K562 (cell line): ENCODE measurements around the gene DCAF6. TPM values are rescaled to one million over a fixed set of nuclear protein-coding genes. Genes with fewer than 3 reads are reported as not detected.
A peak's percentile ranks its signal among the peaks of the same experiment; 100 is the strongest.

ENCODE experiments used
- CBFA2T2 ChIP-seq: fragments of 450-650 bp; conservative IDR thresholded peaks from 2 replicates; pipeline ENCODE4 v1.6.1; 2017; ENCODE audit warnings: mild to moderate bottlenecking
- CEBPB ChIP-seq: fragments of 450-650 bp; IDR thresholded peaks from 2 replicates; pipeline ENCODE4 v1.6.1; 2016; ENCODE audit warnings: missing genetic modification characterization, missing compliant biosample characterization
- E2F1 ChIP-seq: sonication (generic); formaldehyde crosslinking; IDR thresholded peaks from 2 replicates; pipeline ENCODE4 v1.8.1; 2023; ENCODE audit warnings: mild to moderate bottlenecking, missing genetic modification reagents, moderate library complexity
- HDAC1 ChIP-seq, 2 experiments: fragments of 450-650 bp; IDR thresholded peaks; 2 replicates each; pipeline ENCODE4 v1.6.1; 2016 to 2017; ENCODE audit warnings: inconsistent platforms in 1 of 2, mild to moderate bottlenecking in 1 of 2, moderate library complexity in 1 of 2
- HINFP ChIP-seq: fragments of 450-650 bp; conservative IDR thresholded peaks from 2 replicates; pipeline ENCODE4 v1.6.1; 2016; ENCODE audit warnings: missing genetic modification characterization, low read depth, mild to moderate bottlenecking, control low read depth, missing compliant biosample characterization
- HLTF ChIP-seq: fragments of 450-650 bp; IDR thresholded peaks from 2 replicates; pipeline ENCODE4 v1.6.1; 2016
- HMBOX1 ChIP-seq: sonication (generic); IDR thresholded peaks from 2 replicates; pipeline ENCODE4 v1.6.1; 2016
- MNT ChIP-seq, 2 experiments: fragments of 450-650 bp; conservative IDR thresholded peaks; 2 replicates each; pipeline ENCODE4 v1.6.1; 2017; ENCODE audit warnings: mild to moderate bottlenecking in 2 of 2, moderate library complexity in 2 of 2
- POLR2H ChIP-seq: IDR thresholded peaks from 2 replicates; pipeline ENCODE4 v1.6.1; 2016; ENCODE audit warnings: missing genetic modification characterization, low read depth, mild to moderate bottlenecking, control low read depth, missing compliant biosample characterization, moderate library complexity
- SIN3A ChIP-seq, 2 experiments: fragments of 150-350 bp in 1 of 2; IDR thresholded peaks; 2 replicates each; pipeline ENCODE4 v1.6.1; 2011 to 2016; ENCODE audit warnings: borderline replicate concordance in 2 of 2, low read depth in 2 of 2, low read length in 2 of 2, mild to moderate bottlenecking in 2 of 2, moderate library complexity in 2 of 2; ENCODE audit not compliant: control insufficient read depth in 1 of 2
- TFAP4 ChIP-seq: sonication (generic); formaldehyde crosslinking; IDR thresholded peaks from 2 replicates; pipeline ENCODE4 v1.8.0; 2022; ENCODE audit warnings: missing genetic modification reagents, mild to moderate bottlenecking, moderate library complexity, borderline replicate concordance
- THRAP3 ChIP-seq: fragments of 450-650 bp; IDR thresholded peaks from 2 replicates; pipeline ENCODE4 v1.6.1; 2016; ENCODE audit warnings: mild to moderate bottlenecking, inconsistent platforms, borderline replicate concordance
- UBTF ChIP-seq, 2 experiments: IDR thresholded peaks; 2 replicates each; pipeline ENCODE4 v1.6.1; 2012; ENCODE audit warnings: improper control_type of control experiment in 2 of 2, low read depth in 2 of 2, low read length in 2 of 2, borderline replicate concordance in 1 of 2
- ZNF740 ChIP-seq, 3 experiments: fragments of 200-800 bp in 1 of 3; sonication (Bioruptor generic) in 1 of 3; sonication (generic) in 1 of 3; formaldehyde crosslinking in 1 of 3; IDR thresholded peaks; 2 replicates each; pipeline versions ENCODE4 v1.6.1 to v1.8.0; 2016 to 2022; ENCODE audit warnings: mild to moderate bottlenecking in 2 of 3, missing compliant biosample characterization in 2 of 3, missing genetic modification characterization in 2 of 3, missing genetic modification reagents in 1 of 3
- polyA plus RNA-seq, 8 experiments: library from polyadenylated mRNA; depleted of rRNA in 4 of 8; stranded (reverse) in 5 of 8; unstranded in 3 of 8; fragments of >200 nt; fragmentation: Nextera tagmentation in 2 of 8; fragmentation: Illumina TruSeq in 1 of 8; extraction: Ambion mirVana in 2 of 8; extraction: Trizol in 1 of 8; gene quantifications; 2 replicates each; pipeline versions ENCODE4 v1.2.1 to v1.2.3, GENCODE V29; 2011 to 2014; ENCODE audit warnings: inconsistent platforms in 1 of 8, missing spikeins in 1 of 8
- total RNA-seq, 7 experiments: library from RNA; depleted of rRNA in 6 of 7; stranded (reverse); fragments of >200 nt in 6 of 7; fragmentation: Illumina TruSeq in 2 of 7; extraction: Trizol in 2 of 7; gene quantifications; 2 replicates each; pipeline versions ENCODE4 v1.2.1 to v1.2.3, GENCODE V29; 2011 to 2021; ENCODE audit warnings: low replicate concordance in 1 of 7

The DCAF6 gene
- total and polyA plus RNA-seq, 9 of the 15 experiments (the other 6 are each of a cell fraction or from before 2014, with no cell fraction given), result 19.1 to 102 (median 46.3) TPM

GRCh38 chr1:167934426-167935215, 1.9 kb upstream of the DCAF6 start (continued):
- TF ChIP-seq ZNF740 (CRISPR knock-in tag; IDR thresholded peaks at IDR 0.05) (no peak), ZNF740 (tag; IDR thresholded peaks at IDR 0.05) (0 out of 4 replicates have a peak, but pooled peaks of 1 of the 2 experiments have one; percentile 11), CEBPB (tag) (peak; percentile 46; the same call in 1 of the 2 replicates), TFAP4 (CRISPR knock-in tag) (no peak), POLR2H (peak; percentile 40), HDAC1 (IDR thresholded peaks at IDR 0.05) (peak in 1 of 2 experiments; percentile 31; a peak in 1 of 4 replicates), E2F1 (CRISPR knock-in tag) (0 out of 2 replicates have a peak, but pooled peaks have one; percentile 10), SIN3A (IDR thresholded peaks at IDR 0.05; ENCODE audit: borderline replicate concordance in 2 of 2, control insufficient read depth in 1 of 2, low read depth in 2 of 2, low read length in 2 of 2) (peak in 1 of 2 experiments; percentile 69; a peak in 2 of 4 replicates), HINFP (tag) (0 out of 2 replicates have a peak, but pooled peaks have one; percentile 4), HMBOX1 (peak; percentile 64), CBFA2T2 (no peak), UBTF (IDR thresholded peaks at IDR 0.05; ENCODE audit: borderline replicate concordance in 1 of 2, low read depth in 2 of 2, low read length in 2 of 2) (0 out of 4 replicates have a peak, but pooled peaks have one; percentile 27 to 38), HLTF (peak; percentile 35; the same call in 1 of the 2 replicates), THRAP3 (no peak), MNT (conservative IDR thresholded peaks at IDR 0.05) (peak; percentile 34 to 52; a peak in 2 of 4 replicates)
